HL-60 (cell line): ENCODE data around the gene LIPT2.

ENCODE experiments used
- CTCF ChIP-seq: IDR thresholded peaks from one replicate; pipeline ENCODE4 v1.5.1; 2011; ENCODE audit warnings: low read length, control low read depth, inconsistent platforms; ENCODE audit not compliant: insufficient read depth
- GABPA ChIP-seq: IDR thresholded peaks from 2 replicates; pipeline ENCODE4 v1.6.1; 2012; ENCODE audit warnings: low read depth
- POLR2AphosphoS5 ChIP-seq: IDR thresholded peaks from 2 replicates; pipeline ENCODE4 v1.6.1; 2012; ENCODE audit warnings: low read depth
- REST ChIP-seq: IDR thresholded peaks from 2 replicates; pipeline ENCODE4 v1.6.1; 2012; ENCODE audit warnings: low read depth; ENCODE audit not compliant: insufficient replicate concordance
- SPI1 ChIP-seq: IDR thresholded peaks from 2 replicates; pipeline ENCODE4 v1.6.1; 2012; ENCODE audit warnings: low read depth, mild to moderate bottlenecking, borderline replicate concordance

- TF ChIP-seq POLR2AphosphoS5, result no peak
- TF ChIP-seq CTCF, result no peak
- TF ChIP-seq GABPA, result no peak
- TF ChIP-seq REST, result no peak
- no peak for TF ChIP-seq SPI1
These were observed 1.4 kb downstream of the LIPT2 start for GRCh38 chr11:74492084-74492483.
